A673 (cell line): ENCODE results near the gene EBLN2.

Source experiments
- CTCF ChIP-seq: fragments of 300-800, 200-600 bp; sonication (generic); conservative IDR thresholded peaks from 2 replicates; pipeline ENCODE4 v1.5.1; 2017; ENCODE audit warnings: low read depth, mild to moderate bottlenecking, antibody characterized with exemption, low read length, moderate library complexity, mixed read lengths
- EZH2 ChIP-seq: fragments of 200-600 bp; sonication (generic); IDR thresholded peaks from 2 replicates; pipeline ENCODE4 v1.6.1; 2017; ENCODE audit warnings: borderline replicate concordance, low read depth, mild to moderate bottlenecking, mixed read lengths, antibody characterized with exemption, low read length; ENCODE audit not compliant: poor library complexity, severe bottlenecking

DNA sequence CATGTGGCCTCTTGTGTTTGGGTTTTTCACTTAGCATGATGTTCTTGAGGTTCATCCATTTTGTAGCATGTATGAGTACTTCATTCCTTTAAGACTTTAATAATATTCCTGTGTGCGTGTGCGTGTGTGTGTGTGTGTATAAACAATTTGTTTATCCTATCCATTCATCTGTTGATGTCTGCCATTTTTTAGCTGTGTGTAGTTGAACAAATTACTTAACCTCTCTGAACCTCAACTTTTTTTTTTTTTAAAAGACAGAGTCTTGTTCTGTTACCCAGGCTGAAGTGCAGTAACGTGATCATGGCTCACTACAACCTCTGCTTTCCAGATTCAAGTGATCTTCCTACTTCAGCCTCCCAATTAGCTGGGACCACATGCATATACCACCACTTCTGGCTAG, 47.3 kb downstream of the EBLN2 start:
- TF ChIP-seq CTCF: no peak
- no peak for TF ChIP-seq EZH2
